ENCODE results near the gene GABRA1.

DNA sequence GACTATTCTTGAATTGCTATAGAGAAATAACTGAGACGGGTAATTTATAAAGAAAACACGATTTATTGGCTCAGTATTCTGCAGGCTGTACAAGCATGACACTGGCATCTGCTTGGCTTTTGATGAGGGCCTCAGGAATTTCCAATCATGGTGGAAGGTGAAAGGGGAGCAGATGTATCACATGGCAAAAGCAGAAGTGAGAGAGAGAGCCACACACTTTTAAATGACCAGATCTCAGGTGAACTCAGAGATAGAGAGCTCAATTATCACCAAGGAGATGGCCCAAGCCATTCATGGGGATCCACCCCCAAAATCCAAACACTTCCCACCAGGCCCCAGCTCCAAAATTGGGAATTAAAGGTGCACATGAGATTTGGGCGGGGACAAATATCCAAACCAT, 15.3 kb downstream of the GABRA1 start:
- TF ChIP-seq, protein P1, sequence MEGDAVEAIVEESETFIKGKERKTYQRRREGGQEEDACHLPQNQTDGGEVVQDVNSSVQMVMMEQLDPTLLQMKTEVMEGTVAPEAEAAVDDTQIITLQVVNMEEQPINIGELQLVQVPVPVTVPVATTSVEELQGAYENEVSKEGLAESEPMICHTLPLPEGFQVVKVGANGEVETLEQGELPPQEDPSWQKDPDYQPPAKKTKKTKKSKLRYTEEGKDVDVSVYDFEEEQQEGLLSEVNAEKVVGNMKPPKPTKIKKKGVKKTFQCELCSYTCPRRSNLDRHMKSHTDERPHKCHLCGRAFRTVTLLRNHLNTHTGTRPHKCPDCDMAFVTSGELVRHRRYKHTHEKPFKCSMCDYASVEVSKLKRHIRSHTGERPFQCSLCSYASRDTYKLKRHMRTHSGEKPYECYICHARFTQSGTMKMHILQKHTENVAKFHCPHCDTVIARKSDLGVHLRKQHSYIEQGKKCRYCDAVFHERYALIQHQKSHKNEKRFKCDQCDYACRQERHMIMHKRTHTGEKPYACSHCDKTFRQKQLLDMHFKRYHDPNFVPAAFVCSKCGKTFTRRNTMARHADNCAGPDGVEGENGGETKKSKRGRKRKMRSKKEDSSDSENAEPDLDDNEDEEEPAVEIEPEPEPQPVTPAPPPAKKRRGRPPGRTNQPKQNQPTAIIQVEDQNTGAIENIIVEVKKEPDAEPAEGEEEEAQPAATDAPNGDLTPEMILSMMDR (IDR thresholded peaks at IDR 0.05): no peak
- TF ChIP-seq EZH2 (IDR thresholded peaks at IDR 0.05) (no peak), EZH2phosphoT487 (IDR thresholded peaks at IDR 0.05) (no peak)

All from neural progenitor cell (in vitro differentiated cells).